Hepatocyte (in vitro differentiated cells): Measurements from ENCODE around the gene CRACR2B. TPM values are rescaled to one million over a fixed set of nuclear protein-coding genes. Genes with fewer than 3 reads are reported as not detected.
A peak's percentile ranks its signal among the peaks of the same experiment; 100 is the strongest.

Source experiments
- DNase-seq: peaks from one replicate; pipeline ENCODE4 v3.0.0-alpha.2; 2016; ENCODE audit warnings: low spot score
- H2AFZ ChIP-seq: fragments of 200-600 bp; sonication (generic); 2 replicates; pipeline ENCODE4 v1.6.0; 2016; ENCODE audit warnings: antibody characterized with exemption, mild to moderate bottlenecking
- H3K27ac ChIP-seq: fragments of 200-600 bp; sonication (generic); 2 replicates; pipeline ENCODE4 v1.5.1; 2016; ENCODE audit warnings: mild to moderate bottlenecking
- H3K27me3 ChIP-seq: fragments of 200-600 bp; sonication (generic); 2 replicates; pipeline ENCODE4 v1.6.1; 2016
- H3K36me3 ChIP-seq: fragments of 200-600 bp; sonication (generic); replicated peaks from 2 replicates; pipeline ENCODE4 v1.5.1; 2016; ENCODE audit warnings: low read depth; ENCODE audit not compliant: insufficient read depth
- H3K4me1 ChIP-seq: fragments of 200-600 bp; sonication (generic); 2 replicates; pipeline ENCODE4 v1.5.1; 2016; ENCODE audit warnings: mild to moderate bottlenecking, moderate library complexity; ENCODE audit not compliant: insufficient read depth
- H3K4me2 ChIP-seq: fragments of 200-600 bp; sonication (generic); 2 replicates; pipeline ENCODE4 v1.6.0; 2016
- H3K4me3 ChIP-seq: fragments of 200-600 bp; sonication (generic); 2 replicates; pipeline ENCODE4 v1.5.1; 2016; ENCODE audit warnings: mild to moderate bottlenecking
- H3K79me2 ChIP-seq: fragments of 200-600 bp; sonication (generic); 2 replicates; pipeline ENCODE4 v1.6.0; 2017; ENCODE audit warnings: mild to moderate bottlenecking
- H3K9me2 ChIP-seq: fragments of 200-600 bp; sonication (generic); replicated peaks from 2 replicates; pipeline ENCODE4 v1.6.0; 2017; ENCODE audit warnings: mild to moderate bottlenecking; ENCODE audit not compliant: insufficient read depth
- H3K9me3 ChIP-seq: fragments of 200-600 bp; sonication (generic); 2 replicates; pipeline ENCODE4 v1.5.1; 2016; ENCODE audit warnings: low read depth, mild to moderate bottlenecking
- H4K20me1 ChIP-seq: fragments of 200-600 bp; sonication (generic); 2 replicates; pipeline ENCODE4 v1.6.0; 2016; ENCODE audit warnings: mild to moderate bottlenecking; ENCODE audit not compliant: insufficient read depth, poor library complexity, severe bottlenecking
- EZH2 ChIP-seq: fragments of 200-600 bp; sonication (generic); IDR thresholded peaks from 2 replicates; pipeline ENCODE4 v1.6.1; 2016; ENCODE audit warnings: antibody characterized with exemption, mild to moderate bottlenecking, borderline replicate concordance
- EZH2phosphoT487 ChIP-seq: fragments of 200-600 bp; sonication (generic); IDR thresholded peaks from one replicate; pipeline ENCODE4 v1.6.1; 2018; ENCODE audit warnings: antibody characterized with exemption, mild to moderate bottlenecking, low read depth, moderate library complexity; ENCODE audit not compliant: unreplicated experiment, severe bottlenecking
- WGBS: methylation state at CpG from one replicate; pipeline ENCODE4 v1.1.6; 2016; ENCODE audit warnings: low lambda C conversion rate; ENCODE audit errors: missing lambda C conversion rate; 5-methylcytosine and 5-hydroxymethylcytosine counted together
- polyA plus RNA-seq: library from polyadenylated mRNA; unstranded; fragments of >200 nt; fragmentation: Nextera tagmentation; extraction: Ambion mirVana; gene quantifications from 2 replicates; pipeline ENCODE4 v1.2.1, GENCODE V29; 2016
- total RNA-seq: library from RNA; depleted of rRNA; stranded (reverse); fragments of >200 nt; gene quantifications from 2 replicates; pipeline ENCODE4 v1.2.3, GENCODE V29; 2014
- TF ChIP-seq, protein P1 (sequence below): fragments of 200-600 bp; sonication (generic); IDR thresholded peaks from 2 replicates; pipeline ENCODE4 v1.5.1; 2016; ENCODE audit warnings: antibody characterized with exemption, mild to moderate bottlenecking; ENCODE audit not compliant: poor library complexity

Gene CRACR2B
- total and polyA plus RNA-seq, 2 experiments from 2014 or later = 9.7 to 33.2 TPM

DNA sequence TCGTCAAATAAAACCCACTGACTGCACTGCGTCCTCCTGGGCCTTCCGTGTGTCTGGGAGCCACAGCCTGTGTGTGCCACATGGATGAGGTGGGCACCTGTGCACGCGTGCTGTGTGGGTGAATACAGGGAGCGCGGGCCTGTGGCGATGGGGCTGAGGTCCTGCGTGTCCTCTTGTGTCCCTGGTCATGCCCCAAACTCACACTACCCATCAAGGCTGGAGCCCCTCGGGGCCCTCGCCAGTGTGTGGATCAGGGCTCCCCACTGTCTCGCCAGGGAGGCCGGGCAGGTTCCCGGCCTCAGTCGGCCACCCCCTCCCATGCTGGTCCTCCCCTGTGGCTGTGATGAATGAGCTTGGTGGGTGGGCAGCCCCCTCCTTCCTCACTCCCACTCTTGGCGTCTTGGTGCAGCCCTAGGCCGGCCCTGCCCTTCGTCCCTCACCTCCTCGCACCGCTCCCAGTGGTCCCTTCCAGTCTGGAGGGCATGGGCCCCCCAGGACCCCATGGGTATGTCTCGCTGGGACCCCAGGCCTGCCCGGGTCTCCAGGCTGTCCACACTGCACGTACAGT, 4.3 kb downstream of the CRACR2B start:
- peak overlapping the region; percentile 39 for H3K4me3 ChIP-seq
- peak overlapping the region; percentile 96 for H3K4me2 ChIP-seq
- peaks cover 31% of the 10 kb centered on the region for H3K79me2 ChIP-seq
- TF ChIP-seq EZH2phosphoT487 (no peak), EZH2 (no peak)
- TF ChIP-seq, protein P1, sequence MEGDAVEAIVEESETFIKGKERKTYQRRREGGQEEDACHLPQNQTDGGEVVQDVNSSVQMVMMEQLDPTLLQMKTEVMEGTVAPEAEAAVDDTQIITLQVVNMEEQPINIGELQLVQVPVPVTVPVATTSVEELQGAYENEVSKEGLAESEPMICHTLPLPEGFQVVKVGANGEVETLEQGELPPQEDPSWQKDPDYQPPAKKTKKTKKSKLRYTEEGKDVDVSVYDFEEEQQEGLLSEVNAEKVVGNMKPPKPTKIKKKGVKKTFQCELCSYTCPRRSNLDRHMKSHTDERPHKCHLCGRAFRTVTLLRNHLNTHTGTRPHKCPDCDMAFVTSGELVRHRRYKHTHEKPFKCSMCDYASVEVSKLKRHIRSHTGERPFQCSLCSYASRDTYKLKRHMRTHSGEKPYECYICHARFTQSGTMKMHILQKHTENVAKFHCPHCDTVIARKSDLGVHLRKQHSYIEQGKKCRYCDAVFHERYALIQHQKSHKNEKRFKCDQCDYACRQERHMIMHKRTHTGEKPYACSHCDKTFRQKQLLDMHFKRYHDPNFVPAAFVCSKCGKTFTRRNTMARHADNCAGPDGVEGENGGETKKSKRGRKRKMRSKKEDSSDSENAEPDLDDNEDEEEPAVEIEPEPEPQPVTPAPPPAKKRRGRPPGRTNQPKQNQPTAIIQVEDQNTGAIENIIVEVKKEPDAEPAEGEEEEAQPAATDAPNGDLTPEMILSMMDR = no peak
- peaks cover 50% of the 10 kb centered on the region for H3K4me1 ChIP-seq
- peaks cover 10% of the 10 kb centered on the region for H3K27me3 ChIP-seq
- DNase-seq = no peak
- no peaks in the 10 kb centered on the region for H3K9me2 ChIP-seq
- no peak overlapping the region for H2AFZ ChIP-seq
- peak overlapping the region; percentile 87 for H3K27ac ChIP-seq
- 85% methylated on average over 12 of the region's 23 CpGs for WGBS
- H4K20me1 ChIP-seq = peaks cover 21% of the 10 kb centered on the region
- H3K36me3 ChIP-seq = no peaks in the 10 kb centered on the region
- H3K9me3 ChIP-seq = no peaks in the 10 kb centered on the region

DNA sequence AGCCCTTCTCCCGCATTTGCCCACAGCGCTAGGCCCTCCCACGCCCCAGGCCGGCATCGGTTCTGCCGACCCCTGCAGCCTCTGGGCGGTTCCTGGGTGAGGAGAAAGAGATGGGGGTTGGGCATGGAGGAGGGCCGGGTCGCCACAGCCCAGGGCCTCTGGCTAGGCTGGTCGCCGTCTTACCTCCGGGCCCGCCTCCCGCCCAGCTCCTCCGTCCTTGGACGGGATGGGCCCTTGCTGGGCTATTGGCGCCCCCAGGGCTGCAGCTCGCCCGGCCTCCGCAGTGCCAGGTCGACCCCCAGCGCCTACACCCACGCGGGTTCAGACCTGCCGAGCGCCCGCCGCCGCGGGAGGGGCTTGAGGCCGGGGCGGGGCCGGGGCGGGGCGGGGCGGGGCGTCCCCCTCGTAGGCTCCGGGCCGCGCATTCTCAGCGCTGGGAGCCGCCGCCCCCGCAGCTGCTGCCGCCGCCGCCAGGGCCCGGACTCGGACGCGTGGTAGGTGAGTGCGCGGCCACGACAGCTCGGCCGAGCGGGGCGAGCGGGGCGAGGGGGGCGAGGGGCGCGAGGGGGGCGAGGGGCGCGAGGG, 4.9 kb downstream of the CRACR2B start, which contains the start of gene CD151:
CD151 (plus strand) TSS at position 424 of the 585 bp plus-strand sequence. CDS start 3,118 bp downstream, outside the sequence.
- peak within 1 kb of the TSS; percentile 44 for H3K4me3 ChIP-seq
- WGBS = under 1% methylated on average over 23 of the region's 67 CpGs
- no peak for TF ChIP-seq EZH2
- TF ChIP-seq, protein P1 = no peak
- DNase-seq = peak; percentile 89
- peaks cover 47% of the 10 kb centered on the region for H3K4me1 ChIP-seq
- peak within 1 kb of the TSS; percentile 87 for H3K27ac ChIP-seq
- H3K27me3 ChIP-seq = peaks cover 10% of the 10 kb centered on the region
- peak within 1 kb of the TSS; percentile 81 for H2AFZ ChIP-seq
- no peaks in the 10 kb centered on the region for H3K9me2 ChIP-seq
- no peaks in the 10 kb centered on the region for H3K9me3 ChIP-seq
- no peaks in the 10 kb centered on the region for H3K36me3 ChIP-seq
- H3K79me2 ChIP-seq = peaks cover 31% of the 10 kb centered on the region
- H4K20me1 ChIP-seq = peaks cover 21% of the 10 kb centered on the region
- H3K4me2 ChIP-seq = peak within 1 kb of the TSS; percentile 98

DNA sequence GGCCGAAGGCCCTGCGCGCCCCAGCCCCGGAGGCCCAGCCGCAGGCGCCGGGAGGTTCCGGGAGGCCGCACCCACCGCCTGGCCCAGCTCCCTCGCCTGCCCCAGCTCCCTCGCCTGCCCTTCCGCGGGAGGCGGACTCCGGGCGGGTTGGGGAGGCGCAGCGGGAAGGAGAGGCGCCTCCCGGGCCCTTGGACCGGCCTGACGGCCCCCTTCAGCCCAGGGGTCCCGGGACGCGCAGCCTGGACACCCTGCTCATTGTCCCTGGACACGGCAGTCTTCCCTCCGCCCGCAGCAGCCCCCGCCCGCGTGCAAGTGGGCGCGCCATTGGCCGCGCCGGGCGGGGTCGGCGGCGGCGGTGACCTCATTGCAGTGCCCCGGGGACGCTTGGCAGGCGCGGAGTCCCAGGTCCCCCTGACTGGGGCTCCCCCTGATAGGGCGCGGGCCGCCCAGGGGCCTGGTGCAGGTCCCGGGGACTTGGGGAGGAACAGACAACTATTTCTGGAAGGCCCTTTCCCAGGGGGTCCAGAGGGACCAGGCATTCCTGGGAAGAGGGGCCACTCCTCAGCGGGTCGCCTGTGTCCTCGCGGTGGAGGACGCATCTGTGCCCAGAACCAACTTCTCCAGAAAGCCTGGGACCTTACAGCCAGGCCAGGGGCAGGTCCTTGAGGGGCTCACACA, 5.5 kb downstream of the CRACR2B start:
- no peak for TF ChIP-seq EZH2phosphoT487
- no peak for TF ChIP-seq EZH2
- TF ChIP-seq, protein P1 = no peak
- peaks cover 21% of the 10 kb centered on the region for H4K20me1 ChIP-seq
- peak; percentile 86 for DNase-seq

More for the DNA sequence above, 5.5 kb downstream of the CRACR2B start:
- H3K79me2 ChIP-seq = peaks cover 31% of the 10 kb centered on the region
- H3K27me3 ChIP-seq = peaks cover 9% of the 10 kb centered on the region
- no peak overlapping the region for H2AFZ ChIP-seq
- peak overlapping the region; percentile 44 for H3K4me3 ChIP-seq
- H3K9me2 ChIP-seq = no peaks in the 10 kb centered on the region
- H3K4me1 ChIP-seq = peaks cover 44% of the 10 kb centered on the region
- under 1% methylated on average over 17 of the region's 55 CpGs for WGBS
- H3K36me3 ChIP-seq = no peaks in the 10 kb centered on the region
- H3K27ac ChIP-seq = peak overlapping the region; percentile 87
- H3K4me2 ChIP-seq = peak overlapping the region; percentile 98
- H3K9me3 ChIP-seq = no peaks in the 10 kb centered on the region
